PC-3 (cell line): ENCODE results near the gene PBRM1. TPM values are rescaled to one million over a fixed set of nuclear protein-coding genes. Genes with fewer than 3 reads are reported as not detected.
"Not testable (repeated sequence)": the region's sequence is repeated elsewhere in the genome, so short reads cannot be mapped to it uniquely, and the experiment has no call there.

Experiments used
- ATAC-seq: fragments of 200-7000 bp; cut with Tn5 transposase; 2 replicates; pipeline ENCODE4 v1.9.1; 2020; ENCODE audit warnings: mild to moderate bottlenecking, moderate library complexity
- BruUV-seq: library from RNA; stranded (reverse); fragments of 400-500 nt; replicated peaks from 2 replicates; lab custom pipeline; 2021; lab: Mats Ljungman, UMichigan
- CTCF ChIA-PET: fragments of 300-600 bp; sonication (Branson Sonifier 250); formaldehyde crosslinking; loops from one replicate; lab custom pipeline; 2022; ENCODE audit warnings: antibody characterized with exemption; lab: Charles Lee
- POLR2A ChIA-PET: fragments of 300-600 bp; sonication (Branson Sonifier 250); formaldehyde crosslinking; loops from one replicate; lab custom pipeline; 2022; ENCODE audit warnings: antibody characterized with exemption; ENCODE audit not compliant: unreplicated experiment; lab: Charles Lee
- DNase-seq: peaks from one replicate; pipeline ENCODE4 v3.0.0-alpha.2; 2015
- H2AFZ ChIP-seq: fragments of 300-600 bp; sonication (generic); 2 replicates; pipeline ENCODE4 v1.6.0; 2016; ENCODE audit warnings: antibody characterized with exemption, low read length
- H3F3A ChIP-seq: fragments of 300-600 bp; sonication (generic); one replicate; pipeline ENCODE4 v1.6.0; 2017; ENCODE audit warnings: antibody characterized with exemption, low read length, control low read depth, mild to moderate bottlenecking; ENCODE audit not compliant: unreplicated experiment
- H3K27ac ChIP-seq: fragments of 300-600 bp; sonication (generic); 2 replicates; pipeline ENCODE4 v1.5.1; 2016; ENCODE audit warnings: mild to moderate bottlenecking, low read length
- H3K27me3 ChIP-seq: fragments of 300-600 bp; sonication (generic); 2 replicates; pipeline ENCODE4 v1.6.1; 2016; ENCODE audit warnings: low read length, mixed read lengths
- H3K36me3 ChIP-seq: fragments of 300-600 bp; sonication (generic); 2 replicates; pipeline ENCODE4 v1.6.1; 2016; ENCODE audit warnings: low read depth, mixed run types, low read length, mixed read lengths
- H3K4me1 ChIP-seq: fragments of 300-600 bp; sonication (generic); 2 replicates; pipeline ENCODE4 v1.5.1; 2016; ENCODE audit warnings: low read length; ENCODE audit not compliant: insufficient read depth
- H3K4me2 ChIP-seq: fragments of 300-600 bp; sonication (generic); 2 replicates; pipeline ENCODE4 v1.6.0; 2016; ENCODE audit warnings: low read length
- H3K4me3 ChIP-seq: fragments of 300-600 bp; sonication (generic); 2 replicates; pipeline ENCODE4 v1.5.1; 2016; ENCODE audit warnings: mild to moderate bottlenecking, low read length, mixed read lengths
- H3K79me2 ChIP-seq: fragments of 300-600 bp; sonication (generic); 2 replicates; pipeline ENCODE4 v1.6.1; 2017; ENCODE audit warnings: low read length, mixed read lengths
- H3K9ac ChIP-seq: fragments of 300-600 bp; sonication (generic); 2 replicates; pipeline ENCODE4 v1.6.0; 2016; ENCODE audit warnings: mild to moderate bottlenecking, low read length
- H3K9me2 ChIP-seq: fragments of 300-600 bp; sonication (generic); replicated peaks from 2 replicates; pipeline ENCODE4 v1.6.1; 2016; ENCODE audit warnings: mixed run types, low read length, mixed read lengths
- H3K9me3 ChIP-seq: fragments of 300-600 bp; sonication (generic); 2 replicates; pipeline ENCODE4 v1.6.1; 2016; ENCODE audit warnings: low read length, mixed read lengths
- H4K20me1 ChIP-seq: fragments of 300-600 bp; sonication (generic); 2 replicates; pipeline ENCODE4 v1.6.1; 2016; ENCODE audit warnings: low read length, mixed read lengths
- CTCF ChIP-seq: fragments of 300-600 bp; sonication (generic); conservative IDR thresholded peaks from 2 replicates; pipeline ENCODE4 v1.5.1; 2017; ENCODE audit warnings: antibody characterized with exemption, low read depth, mild to moderate bottlenecking, low read length
- EZH2 ChIP-seq: fragments of 300-600 bp; sonication (generic); IDR thresholded peaks from one replicate; pipeline ENCODE4 v1.6.1; 2017; ENCODE audit warnings: antibody characterized with exemption, mild to moderate bottlenecking, low read length; ENCODE audit not compliant: unreplicated experiment
- EZH2phosphoT487 ChIP-seq: fragments of 300-600 bp; sonication (generic); IDR thresholded peaks from 2 replicates; pipeline ENCODE4 v1.6.1; 2018; ENCODE audit warnings: mild to moderate bottlenecking, antibody characterized with exemption, low read length, borderline replicate concordance
- intact Hi-C: fragments of 100-400 bp; cut with micrococcal nuclease; formaldehyde crosslinking; loops from 2 replicates; pipeline ENCODE4 v1.9.0; 2023
- total RNA-seq: library from RNA; depleted of rRNA; stranded (reverse); fragments of >200 nt; gene quantifications from 2 replicates; pipeline ENCODE4 v1.2.3, GENCODE V29; 2014

PBRM1 gene
- total RNA-seq, 1 experiment from 2014 or later, result 59.7 TPM

- TF ChIP-seq CTCF (no peak), EZH2phosphoT487 (no peak), EZH2 (no peak)
- Histone ChIP-seq H3F3A (no peaks in the 10 kb centered on the region), H3K9ac (no peak overlapping the region), H3K9me3 (no peaks in the 10 kb centered on the region), H3K4me3 (no peak overlapping the region), H3K27me3 (no peaks in the 10 kb centered on the region), H3K4me2 (no peak overlapping the region), H3K79me2 (peaks cover 27% of the 10 kb centered on the region), H3K4me1 (peaks cover 12% of the 10 kb centered on the region), H4K20me1 (peaks cover 7% of the 10 kb centered on the region; the same call in 1 of the 2 replicates), H2AFZ (no peak overlapping the region), H3K9me2 (no peaks in the 10 kb centered on the region), H3K36me3 (peaks cover 18% of the 10 kb centered on the region), H3K27ac (no peak overlapping the region)
- no peak for DNase-seq
- POLR2A ChIA-PET, result no interaction called here
- CTCF ChIA-PET, result no interaction called here
- intact Hi-C loops, result no loop called here
- BruUV-seq, result no TSS peak
- ATAC-seq, result no peak
Measured at GRCh38 chr3:52527039-52527731, 158.5 kb downstream of the PBRM1 start.

GRCh38 chr3:52526671-52527038, 159.1 kb downstream of the PBRM1 start:
- H3K4me2 ChIP-seq, BruUV-seq, intact Hi-C loops, H3K4me1 ChIP-seq, H3K27me3 ChIP-seq, H3F3A ChIP-seq, H3K27ac ChIP-seq, H4K20me1 ChIP-seq, H3K9me3 ChIP-seq, H3K9ac ChIP-seq, DNase-seq, H3K9me2 ChIP-seq, POLR2A ChIA-PET, CTCF ChIA-PET, H3K4me3 ChIP-seq, ATAC-seq, H2AFZ ChIP-seq: not testable (repeated sequence)
- peaks cover 18% of the 10 kb centered on the region for H3K36me3 ChIP-seq
- H3K79me2 ChIP-seq, result peaks cover 22% of the 10 kb centered on the region

GRCh38 chr3:52525680-52526561, 159.8 kb downstream of the PBRM1 start:
- Histone ChIP-seq H3K4me2 (no peak overlapping the region), H4K20me1 (no peaks in the 10 kb centered on the region), H3K4me1 (peaks cover 6% of the 10 kb centered on the region), H2AFZ (no peak overlapping the region), H3K27ac (no peak overlapping the region), H3K9me2 (no peaks in the 10 kb centered on the region), H3K9ac (no peak overlapping the region), H3K4me3 (no peak overlapping the region), H3K36me3 (peaks cover 18% of the 10 kb centered on the region), H3F3A (no peaks in the 10 kb centered on the region), H3K9me3 (no peaks in the 10 kb centered on the region), H3K79me2 (peaks cover 14% of the 10 kb centered on the region), H3K27me3 (no peaks in the 10 kb centered on the region)
- no TSS peak for BruUV-seq
- TF ChIP-seq EZH2 (no peak), EZH2phosphoT487 (no peak), CTCF (no peak)
- intact Hi-C loops, result no loop called here
- POLR2A ChIA-PET, result no interaction called here
- CTCF ChIA-PET, result no interaction called here
- ATAC-seq (no peak), DNase-seq (no peak)
